HG02885 (cell line): ENCODE data around the gene FMNL3.

ENCODE experiments used
- ATAC-seq: cut with Tn5 transposase; IDR thresholded peaks from one replicate; pipeline ENCODE4 v1.9.1; 2021; ENCODE audit warnings: mild to moderate bottlenecking; ENCODE audit not compliant: unreplicated experiment, poor library complexity

FMNL3 gene

DNA sequence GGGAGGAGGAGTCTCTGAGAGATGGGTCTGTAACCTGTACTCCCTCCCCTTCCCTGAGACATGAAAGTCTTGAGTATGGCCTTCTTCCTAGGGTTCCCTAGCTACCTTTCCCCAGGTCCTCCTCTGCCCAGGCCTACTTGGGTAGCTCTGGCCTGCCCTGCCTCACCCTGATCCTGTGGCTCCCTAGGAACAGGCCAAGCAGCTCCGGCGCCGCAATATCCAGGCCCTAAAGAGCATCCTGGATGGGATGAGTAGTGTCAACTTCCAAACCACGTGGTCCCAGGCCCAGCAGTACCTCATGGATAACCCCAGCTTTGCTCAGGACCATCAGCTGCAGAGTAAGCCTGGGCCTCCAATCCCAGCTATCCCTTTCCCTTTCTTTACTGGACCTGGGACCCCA lies 71.5 kb downstream of the FMNL3 start:
- ATAC-seq = no peak

DNA sequence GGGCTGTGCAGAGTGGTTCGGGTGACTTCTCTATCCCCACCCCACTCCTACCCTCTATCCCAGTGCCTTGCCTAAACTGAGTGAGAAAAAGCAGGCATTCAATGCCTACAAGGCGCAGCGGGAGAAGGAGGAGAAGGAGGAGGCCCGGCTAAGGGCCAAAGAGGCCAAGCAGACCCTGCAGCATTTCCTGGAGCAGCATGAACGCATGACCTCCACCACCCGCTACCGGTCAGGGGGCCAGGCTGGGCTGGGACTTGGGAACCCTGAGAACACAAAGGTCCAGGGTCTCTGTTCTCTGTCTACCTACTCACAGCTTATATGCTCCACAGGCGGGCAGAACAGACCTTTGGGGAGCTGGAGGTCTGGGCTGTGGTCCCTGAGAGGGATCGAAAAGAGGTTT lies 72.2 kb downstream of the FMNL3 start:
- ATAC-seq = no peak

DNA sequence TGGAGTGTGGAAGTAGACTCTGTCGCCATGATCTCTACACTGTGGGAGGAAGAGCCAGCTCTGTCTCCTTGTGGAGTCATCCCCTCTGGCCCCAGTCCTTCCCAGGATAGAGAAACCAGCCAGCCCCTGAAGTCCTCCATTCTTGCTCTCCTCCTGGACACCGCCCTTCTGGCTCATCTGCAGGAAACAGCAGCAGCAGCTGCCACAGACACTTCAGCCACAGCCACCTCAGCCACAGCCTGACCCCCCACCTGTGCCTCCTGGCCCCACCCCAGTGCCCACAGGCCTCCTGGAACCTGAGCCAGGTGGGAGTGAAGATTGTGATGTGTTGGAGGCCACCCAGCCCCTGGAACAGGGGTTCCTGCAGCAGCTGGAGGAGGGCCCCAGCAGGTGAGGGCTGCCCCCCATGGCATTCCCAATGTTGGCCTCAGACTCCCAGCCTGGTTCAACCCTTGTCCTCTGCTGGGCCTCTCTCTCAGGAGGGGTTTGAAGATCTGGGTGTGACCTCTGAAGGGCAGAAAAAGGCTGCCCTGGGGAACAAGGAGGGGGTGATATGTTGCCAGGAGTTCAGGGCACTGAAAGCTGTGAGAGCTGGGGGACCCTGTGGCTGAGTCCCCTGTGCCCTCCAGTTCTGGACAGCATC lies 73.4 kb downstream of the FMNL3 start:
- no peak for ATAC-seq

DNA sequence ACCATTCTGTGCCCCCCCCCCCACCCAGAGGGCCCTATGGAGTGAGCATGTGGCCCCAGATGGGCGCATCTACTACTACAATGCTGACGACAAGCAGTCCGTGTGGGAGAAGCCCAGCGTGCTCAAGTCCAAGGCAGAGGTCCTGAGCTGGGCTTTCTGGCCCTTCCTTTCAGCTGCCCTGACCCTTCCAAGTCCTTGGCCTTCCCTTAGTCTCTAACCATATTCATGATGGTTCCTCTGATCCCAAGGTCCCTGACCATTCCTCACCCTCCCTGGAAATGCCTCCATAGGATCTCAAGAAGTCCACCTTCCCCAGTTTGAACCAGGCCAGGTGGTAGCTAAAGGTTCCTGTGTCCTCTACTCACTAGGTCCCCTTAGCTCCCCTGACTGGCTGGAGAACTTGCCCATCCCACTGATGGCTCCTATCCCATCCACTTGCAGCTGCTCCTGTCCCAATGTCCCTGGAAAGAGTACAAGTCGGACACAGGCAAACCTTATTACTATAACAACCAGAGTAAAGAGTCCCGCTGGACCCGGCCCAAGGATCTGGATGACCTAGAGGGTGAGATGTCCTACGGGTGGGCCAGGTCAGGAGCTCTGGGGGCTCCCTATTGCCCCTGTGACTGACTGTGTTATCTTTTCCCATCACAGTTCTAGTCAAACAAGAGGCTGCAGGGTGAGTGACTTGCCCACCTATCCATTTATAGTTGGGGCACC lies 74.1 kb downstream of the FMNL3 start:
- no peak for ATAC-seq

DNA sequence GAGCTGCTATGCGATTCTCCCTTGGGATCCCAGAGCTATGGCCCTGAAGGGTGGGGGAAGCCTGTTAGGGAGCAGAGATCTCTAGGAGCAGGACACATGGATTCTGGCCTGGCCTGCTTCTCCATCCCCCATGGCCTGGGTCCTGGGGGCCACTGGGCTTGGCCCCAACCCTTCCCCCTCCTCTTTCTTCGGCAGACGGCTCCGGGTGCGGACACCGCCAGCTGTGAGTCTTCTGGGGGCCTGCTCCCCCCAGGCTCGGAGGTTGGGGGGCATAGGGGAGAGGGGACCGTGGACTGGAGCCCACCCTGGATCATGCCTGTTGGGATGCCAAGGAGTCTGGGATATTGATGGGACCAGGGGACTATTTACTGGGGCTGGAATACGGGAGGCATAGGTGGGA lies 74.8 kb downstream of the FMNL3 start:
- ATAC-seq = no peak

DNA sequence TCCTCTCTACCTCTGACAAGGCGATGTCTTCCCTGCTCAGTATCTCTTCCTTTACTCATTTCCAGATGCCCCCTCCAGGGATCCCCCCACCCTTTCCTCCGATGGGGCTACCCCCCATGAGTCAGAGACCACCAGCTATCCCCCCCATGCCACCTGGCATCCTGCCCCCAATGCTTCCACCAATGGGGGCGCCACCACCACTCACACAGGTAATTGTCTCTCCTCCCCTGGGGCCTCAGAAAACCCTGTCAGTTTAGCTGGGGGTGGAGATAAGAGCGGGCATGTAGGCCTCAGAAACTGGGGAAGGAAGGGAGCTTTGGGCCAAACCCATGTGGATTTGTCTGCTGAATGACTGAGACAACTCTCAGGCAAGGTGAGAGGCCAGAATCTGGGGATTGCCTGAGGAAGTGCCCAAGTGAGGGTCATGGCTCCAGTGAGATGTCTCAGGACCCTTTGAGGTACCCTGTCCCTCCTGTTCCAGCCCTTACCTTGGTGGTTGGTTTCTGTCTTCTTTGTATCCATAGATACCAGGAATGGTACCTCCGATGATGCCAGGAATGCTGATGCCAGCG lies 75.8 kb downstream of the FMNL3 start:
- ATAC-seq = no peak

DNA sequence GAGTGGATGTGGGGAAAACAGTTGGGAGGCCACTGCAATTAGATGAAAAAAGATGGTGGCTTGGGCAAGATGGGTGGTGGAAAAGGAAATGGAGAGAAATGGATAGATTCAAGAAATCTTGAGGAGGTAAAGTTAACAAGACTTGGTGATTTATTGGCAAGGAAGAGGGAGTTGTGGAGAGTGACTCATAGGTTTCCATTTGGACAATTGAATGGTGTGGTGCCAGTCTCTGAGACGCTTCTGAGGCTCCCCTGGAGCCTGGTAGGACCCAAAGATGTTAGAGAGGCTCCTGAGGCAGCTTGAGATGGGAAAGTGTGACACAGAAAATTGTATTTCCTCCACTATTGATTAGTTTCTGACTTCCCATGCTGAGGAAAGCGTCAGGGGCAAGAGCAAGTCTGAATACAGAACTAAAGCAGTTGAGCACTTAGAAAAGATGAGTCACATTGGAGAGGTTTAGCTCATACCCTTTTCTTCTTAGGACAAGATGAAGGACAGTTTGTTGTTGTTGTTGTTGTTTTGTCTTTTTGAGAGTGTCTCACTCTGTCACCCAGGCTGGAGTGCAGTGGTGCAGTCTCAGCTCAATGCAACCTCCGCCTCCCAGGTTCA lies 79.3 kb downstream of the FMNL3 start:
- no peak for ATAC-seq

DNA sequence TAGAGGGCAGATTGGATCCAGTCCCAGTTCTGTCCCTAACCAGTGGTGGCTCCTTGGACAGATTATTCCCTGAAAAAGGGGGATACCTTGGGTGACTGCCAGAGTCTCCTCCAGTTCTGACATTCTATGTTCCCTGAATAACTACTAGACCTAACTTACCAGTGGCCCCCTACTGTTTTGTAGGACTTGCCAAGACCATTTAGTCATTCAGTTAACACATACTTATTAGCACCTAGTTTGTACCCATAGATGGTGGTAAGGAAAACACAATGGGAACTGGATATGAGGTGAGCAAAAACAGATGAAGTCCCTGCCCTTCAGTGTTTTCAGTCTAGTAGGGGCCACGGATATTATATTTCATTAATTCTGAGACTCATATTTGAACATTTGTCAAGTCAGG lies 80.4 kb downstream of the FMNL3 start:
- no peak for ATAC-seq

DNA sequence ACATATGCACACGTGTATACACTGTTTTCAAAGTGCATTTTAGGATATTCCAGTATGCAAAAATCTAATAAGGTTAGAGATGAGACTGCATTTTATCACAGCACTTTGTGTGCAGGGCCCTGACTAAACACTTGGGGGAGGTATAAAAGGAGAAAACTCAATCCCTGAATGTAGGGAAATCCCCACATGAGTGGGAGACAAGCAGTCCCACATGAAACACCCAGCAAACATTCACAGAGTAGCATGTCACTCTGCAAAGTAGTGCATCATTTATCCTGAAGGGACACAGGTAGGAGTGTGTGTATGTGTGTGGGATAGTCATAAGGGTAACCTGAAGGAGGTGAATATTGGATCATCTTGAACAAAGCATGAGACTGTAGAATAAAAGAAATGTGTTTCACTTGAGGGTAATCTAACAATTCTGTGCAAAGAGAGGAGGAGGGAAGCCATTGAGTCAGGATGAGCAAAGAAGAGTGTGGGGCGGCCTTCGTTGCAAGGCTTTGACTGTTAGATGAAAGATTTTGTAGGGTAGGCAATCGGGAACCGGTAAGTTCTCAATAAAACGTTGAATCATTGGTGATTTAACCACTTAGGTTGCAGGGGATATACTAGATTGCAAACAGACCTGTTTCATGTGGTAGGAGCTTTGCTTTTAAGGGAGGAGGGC lies 80.9 kb downstream of the FMNL3 start:
- no peak for ATAC-seq

DNA sequence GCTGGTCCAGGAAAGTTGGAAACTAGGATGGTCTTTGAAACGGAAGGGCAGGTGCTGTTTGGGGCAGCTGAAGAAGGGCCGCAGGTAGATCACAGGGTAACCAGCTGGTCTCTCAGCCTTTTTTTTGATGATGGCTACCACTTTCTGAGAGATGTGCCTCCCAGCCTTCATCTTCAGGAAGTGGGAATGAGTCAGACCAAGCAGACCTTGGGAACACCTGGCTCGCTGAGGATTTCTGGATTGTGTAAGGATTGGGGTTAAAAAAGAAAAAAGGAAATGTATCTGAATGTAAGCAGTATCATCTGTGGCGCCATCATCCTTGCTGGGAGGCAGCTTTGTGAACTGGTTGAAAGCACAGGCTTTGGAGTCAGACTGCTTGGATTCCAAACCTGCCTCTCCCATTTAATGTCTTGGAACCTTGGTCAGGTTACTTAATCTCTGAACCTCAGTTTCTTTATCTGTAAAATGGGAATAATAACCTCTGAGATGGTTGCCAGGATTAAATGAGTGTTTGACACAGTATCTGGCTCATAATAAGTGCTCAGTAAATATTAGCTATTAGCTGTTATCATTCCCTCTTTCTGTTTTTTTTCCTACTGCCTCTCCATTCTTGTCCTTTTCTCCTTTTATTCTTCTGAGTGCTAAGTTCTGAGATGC lies 82.2 kb downstream of the FMNL3 start:
- no peak for ATAC-seq

DNA sequence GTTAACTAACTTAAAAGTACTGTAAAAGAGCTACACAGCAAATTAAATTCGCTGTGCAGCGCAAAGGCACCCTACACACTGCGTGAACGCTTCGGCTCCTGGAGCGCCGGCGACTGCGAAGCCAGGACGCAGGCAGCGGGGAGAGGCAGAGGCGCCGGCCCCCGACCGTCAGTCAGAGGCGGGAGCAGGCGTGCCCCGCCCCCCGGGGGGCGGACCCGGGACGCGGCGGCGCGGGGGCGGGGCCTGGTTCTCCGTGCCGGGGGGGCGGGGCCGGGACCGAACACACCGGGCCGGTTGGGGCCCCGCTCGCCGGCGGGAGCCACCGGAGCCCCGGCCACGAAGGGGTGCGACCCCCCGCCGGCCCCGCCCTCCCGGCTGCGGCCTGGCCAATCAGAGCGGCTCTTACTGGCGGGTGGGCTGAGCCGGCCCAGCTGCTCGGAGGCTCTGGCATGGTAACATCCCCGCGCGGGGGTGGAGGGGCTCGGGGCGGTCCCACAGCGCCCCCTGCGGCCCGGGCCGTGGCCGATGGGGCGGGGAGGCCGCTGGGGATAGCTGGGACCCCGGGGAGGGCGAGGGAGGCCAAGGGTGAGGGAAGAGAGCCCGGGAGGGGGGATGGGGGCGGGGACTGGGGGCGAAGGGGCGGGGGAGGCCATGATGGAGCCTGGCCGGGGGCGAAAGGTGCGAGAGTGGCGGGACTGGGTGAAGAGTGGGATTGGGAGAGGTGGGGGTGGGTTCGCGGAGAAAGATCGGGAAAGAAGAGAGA lies 83.9 kb downstream of the FMNL3 start, which contains the start of gene PRPF40B:
TSS of gene PRPF40B (plus strand) at position 420 of the 763 bp plus-strand sequence. CDS start at position 450, 30 bp downstream.
- peak; percentile 79 for ATAC-seq

DNA sequence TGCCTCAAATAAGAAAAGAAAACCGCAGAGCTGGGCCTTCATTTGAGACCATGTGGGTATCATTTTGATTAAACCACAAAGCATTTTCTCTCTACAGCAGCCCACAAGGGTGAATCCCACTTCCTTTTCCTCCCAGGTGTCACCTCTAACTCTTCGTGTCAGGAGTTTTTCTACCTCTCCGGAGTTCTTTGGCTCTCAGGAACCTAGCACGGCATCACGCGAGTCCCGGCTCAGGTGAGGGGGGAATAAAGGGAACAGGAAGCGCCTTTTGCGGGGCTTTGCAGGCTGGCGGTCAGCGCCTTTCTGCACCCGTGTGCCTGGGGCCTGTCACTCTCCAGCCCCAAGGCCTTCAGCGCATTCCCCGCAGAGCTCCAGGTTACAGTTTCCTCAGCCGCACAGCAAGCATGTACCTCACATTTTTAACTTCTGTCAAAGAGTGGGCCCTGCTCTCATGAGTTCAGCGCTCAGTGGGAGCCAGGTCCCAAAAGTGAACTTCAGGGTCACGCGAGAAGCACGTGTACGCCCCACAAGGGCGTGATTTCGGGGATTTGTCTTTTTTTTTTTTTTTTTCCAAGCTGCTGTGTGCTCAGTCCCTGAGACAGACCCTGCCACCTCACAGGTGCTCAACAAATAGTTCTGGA lies 84.6 kb downstream of the FMNL3 start:
- peak; percentile 26 for ATAC-seq

DNA sequence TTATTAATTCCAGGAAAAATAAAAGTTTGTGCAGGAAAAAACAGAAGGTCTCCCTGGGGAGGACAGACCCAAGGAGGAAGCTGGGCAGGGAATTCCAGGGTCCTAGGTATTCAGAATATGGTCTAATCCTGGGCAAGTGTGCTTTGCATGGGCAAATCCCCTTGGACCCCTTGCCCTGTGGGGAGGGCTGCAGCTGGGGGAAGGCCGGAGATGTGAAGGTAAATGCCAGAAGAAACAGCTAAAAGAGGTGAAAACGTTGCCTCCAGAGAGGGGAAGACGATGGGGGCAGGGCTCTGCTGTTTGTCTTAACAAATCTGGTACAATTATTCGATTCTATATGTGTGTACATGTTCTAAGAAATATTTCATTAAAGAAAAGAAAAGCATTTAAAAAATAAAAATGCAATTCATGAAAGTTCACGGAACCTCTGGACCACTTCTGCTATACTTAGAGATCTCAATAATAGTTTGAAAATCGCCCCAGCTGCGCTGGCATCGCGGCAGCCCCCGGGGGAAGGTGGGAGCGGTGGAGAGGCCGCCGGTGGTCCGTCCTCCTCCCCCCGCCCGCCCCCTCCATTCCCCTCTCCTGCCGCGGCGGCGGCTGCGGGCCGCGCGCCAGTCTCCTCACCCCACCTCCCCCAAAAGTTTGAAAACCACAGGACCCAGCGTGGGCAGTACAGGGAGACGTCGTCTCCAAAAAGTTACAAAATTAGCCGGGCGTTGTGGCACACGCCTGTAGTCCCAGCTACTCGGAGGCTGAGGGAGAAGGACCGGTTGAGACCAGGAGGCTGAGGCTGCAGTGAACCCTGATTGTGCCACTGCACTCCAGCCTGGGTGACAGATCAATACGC lies 85.3 kb downstream of the FMNL3 start:
- ATAC-seq = no peak

DNA sequence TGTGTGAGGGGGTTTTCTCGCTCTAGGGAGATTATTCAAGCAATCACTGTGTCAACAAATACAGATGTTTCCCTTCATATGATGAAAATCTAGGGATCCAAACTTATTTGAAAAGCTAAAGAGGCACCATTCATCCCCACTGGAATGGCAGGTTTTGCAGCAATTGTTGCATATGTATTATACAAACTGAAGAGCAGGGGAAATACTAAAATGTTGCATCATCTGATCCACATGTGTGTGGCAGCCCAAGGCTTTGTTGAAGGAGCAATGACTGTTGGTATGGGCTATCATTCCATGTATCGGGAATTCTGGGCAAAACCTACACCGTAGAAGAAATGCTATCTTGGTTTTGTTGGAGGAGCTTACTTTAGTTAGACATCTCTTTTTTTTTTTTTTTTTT lies 87.9 kb downstream of the FMNL3 start:
- ATAC-seq = no peak

DNA sequence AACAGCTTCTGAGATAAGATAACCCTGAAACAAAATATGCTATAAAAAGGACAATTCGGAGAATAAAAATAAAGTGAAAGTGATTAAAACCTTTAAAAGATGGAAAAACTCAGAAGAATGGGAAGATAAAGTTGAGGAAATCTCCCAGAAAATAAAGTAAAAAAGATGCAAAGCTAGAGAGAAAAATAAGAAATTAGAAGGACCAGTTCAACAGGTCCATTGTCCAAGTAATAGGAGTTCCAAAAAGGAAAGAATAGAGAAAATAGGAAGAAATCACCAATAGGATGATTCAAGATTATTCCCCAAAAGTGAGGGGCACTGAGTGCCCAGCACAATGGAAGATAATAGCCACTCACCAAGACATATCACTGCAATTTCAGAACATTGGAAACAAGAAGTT lies 88.6 kb downstream of the FMNL3 start:
- ATAC-seq = no peak

DNA sequence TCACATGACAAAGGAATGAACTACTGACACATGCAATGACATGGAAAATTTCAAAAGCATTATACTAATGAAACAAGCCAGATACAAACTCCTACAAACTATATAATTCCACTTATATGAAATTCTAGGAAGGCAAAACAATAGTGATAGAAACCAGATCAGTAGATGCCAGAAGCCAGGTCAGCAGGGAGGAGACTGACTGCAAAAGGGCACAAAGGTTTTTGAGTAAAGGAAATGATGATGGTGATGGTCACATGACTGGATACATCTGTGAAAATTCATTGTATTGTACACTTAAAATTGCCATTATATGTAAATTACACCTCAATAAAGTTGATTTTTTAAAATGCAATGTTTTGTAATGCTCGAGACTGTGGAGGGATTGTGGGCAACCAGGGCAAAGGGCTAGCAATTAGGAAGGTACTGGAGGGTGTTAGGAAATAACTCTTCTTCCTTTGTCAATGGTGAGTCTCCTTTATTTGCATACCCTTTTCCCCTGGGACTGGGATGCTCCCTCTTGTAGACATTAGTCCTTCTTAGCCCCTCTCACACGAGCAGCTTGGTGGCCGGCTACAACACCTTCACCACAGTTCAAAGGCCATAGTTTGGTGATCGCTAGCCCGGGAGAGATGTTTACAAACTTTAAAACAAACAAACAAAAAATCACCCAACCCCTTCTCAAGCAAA lies 90.5 kb downstream of the FMNL3 start:
- no peak for ATAC-seq

DNA sequence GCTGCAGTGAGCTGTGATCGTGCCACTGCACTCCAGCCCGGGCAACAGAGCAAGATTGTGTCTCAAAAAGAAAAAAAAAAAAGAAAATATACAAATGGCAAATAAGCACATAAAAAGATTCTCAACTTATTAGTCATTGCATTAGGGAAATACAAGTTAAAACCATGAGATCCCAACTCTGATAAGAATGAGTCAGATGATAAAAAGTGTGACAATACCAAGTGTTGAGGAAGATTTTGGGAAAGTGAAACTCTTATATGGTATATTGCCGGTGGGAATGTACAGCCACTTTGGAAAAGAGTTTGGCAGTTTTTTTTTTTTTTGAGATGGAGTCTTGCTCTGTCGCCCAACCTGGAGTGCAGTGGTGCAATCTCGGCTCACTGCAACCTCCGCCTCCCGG lies 91.5 kb downstream of the FMNL3 start:
- no peak for ATAC-seq

DNA sequence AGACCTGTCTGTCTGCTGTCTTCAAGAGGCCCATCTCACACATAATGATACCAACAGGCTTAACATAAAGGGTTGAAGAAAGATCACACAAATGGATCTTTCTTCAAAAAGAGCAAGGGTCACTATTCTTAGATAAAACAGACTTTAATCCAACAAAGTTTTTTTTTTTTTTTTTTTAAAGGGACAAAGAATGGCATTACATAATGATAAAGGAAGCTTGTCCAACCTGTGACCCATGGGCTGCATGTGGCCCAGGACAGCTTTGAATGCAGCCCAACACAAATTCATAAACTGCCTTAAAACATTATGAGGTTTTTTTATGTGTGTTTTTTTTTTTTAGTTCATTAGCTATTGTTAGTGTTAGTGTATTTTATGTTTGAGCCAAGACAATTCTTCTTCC lies 95.0 kb downstream of the FMNL3 start:
- no peak for ATAC-seq
